GM19324 (cell line): Measurements from ENCODE around the gene HPDL.
A peak's percentile ranks its signal among the peaks of the same experiment; 100 is the strongest.

Experiments used
- ATAC-seq: cut with Tn5 transposase; IDR thresholded peaks from one replicate; pipeline ENCODE4 v1.9.1; 2021; ENCODE audit warnings: mild to moderate bottlenecking, moderate library complexity; ENCODE audit not compliant: unreplicated experiment, low FRiP score

HPDL gene

GRCh38 chr1:45321444-45321843 lies 5.3 kb upstream of the HPDL start:
- ATAC-seq: no peak

- ATAC-seq: no peak
These were observed 4.1 kb upstream of the HPDL start for GRCh38 chr1:45322486-45323040.

- no peak for ATAC-seq
These were observed 716 bp upstream of the HPDL start for GRCh38 chr1:45325851-45326506.

- ATAC-seq: no peak
These were observed 1.2 kb downstream of the HPDL start for GRCh38 chr1:45327644-45328515.

- no peak for ATAC-seq
These were observed 2.0 kb downstream of the HPDL start for GRCh38 chr1:45328680-45329079.

GRCh38 chr1:45329445-45329844 lies 2.8 kb downstream of the HPDL start:
- ATAC-seq: no peak

GRCh38 chr1:45331436-45332345 lies 5.0 kb downstream of the HPDL start:
- no peak for ATAC-seq

GRCh38 chr1:45332346-45332720 lies 5.6 kb downstream of the HPDL start:
- ATAC-seq: no peak

- ATAC-seq: no peak
These were observed 7.9 kb downstream of the HPDL start for GRCh38 chr1:45334308-45335245.

GRCh38 chr1:45335855-45336324 lies 9.2 kb downstream of the HPDL start:
- no peak for ATAC-seq

- ATAC-seq: no peak
These were observed 11.1 kb downstream of the HPDL start for GRCh38 chr1:45337630-45338325.

- peak; percentile 83 for ATAC-seq
These were observed 13.3 kb downstream of the HPDL start, which contains the start of the genes MUTYH and TOE1 for GRCh38 chr1:45339789-45340558. TSS of gene MUTYH (minus strand) at chr1:45340440. CDS start at chr1:45334505, 5,935 bp downstream. TSS of gene TOE1 (plus strand) at chr1:45340170. CDS start at chr1:45340253, 83 bp downstream.

GRCh38 chr1:45340816-45341466 lies 14.2 kb downstream of the HPDL start:
- no peak for ATAC-seq

- ATAC-seq: no peak
These were observed 17.8 kb downstream of the HPDL start for GRCh38 chr1:45344499-45344898.

GRCh38 chr1:45345014-45345413 lies 18.3 kb downstream of the HPDL start:
- no peak for ATAC-seq

GRCh38 chr1:45346473-45346872 lies 19.8 kb downstream of the HPDL start:
- no peak for ATAC-seq

- no peak for ATAC-seq
These were observed 21.3 kb downstream of the HPDL start for GRCh38 chr1:45348020-45348419.
